HG03103 (cell line): ENCODE results near the gene ADH5.
"Not testable (repeated sequence)": the region's sequence is repeated elsewhere in the genome, so short reads cannot be mapped to it uniquely, and the experiment has no call there.

ENCODE experiments used
- ATAC-seq: cut with Tn5 transposase; IDR thresholded peaks from one replicate; pipeline ENCODE4 v1.9.1; 2021; ENCODE audit warnings: low read depth; ENCODE audit not compliant: unreplicated experiment

ADH5 gene

GRCh38 chr4:99088023-99088449 lies 552 bp downstream of the ADH5 start:
- ATAC-seq: peak; percentile 18

- ATAC-seq: no peak
Measured at GRCh38 chr4:99084595-99084994, 4.0 kb downstream of the ADH5 start.

- ATAC-seq: no peak
Measured at GRCh38 chr4:99082192-99082591, 6.4 kb downstream of the ADH5 start.

GRCh38 chr4:99080869-99081268 lies 7.7 kb downstream of the ADH5 start:
- ATAC-seq: not testable (repeated sequence)

GRCh38 chr4:99079625-99080295 lies 8.8 kb downstream of the ADH5 start:
- ATAC-seq: no peak

GRCh38 chr4:99078931-99079624 lies 9.5 kb downstream of the ADH5 start:
- ATAC-seq: no peak

- ATAC-seq: no peak
Measured at GRCh38 chr4:99078336-99078735, 10.3 kb downstream of the ADH5 start.

- no peak for ATAC-seq
Measured at GRCh38 chr4:99077177-99077576, 11.4 kb downstream of the ADH5 start.

GRCh38 chr4:99076292-99076976 lies 12.2 kb downstream of the ADH5 start:
- ATAC-seq: no peak

- no peak for ATAC-seq
Measured at GRCh38 chr4:99074816-99075215, 13.8 kb downstream of the ADH5 start.

GRCh38 chr4:99071159-99071558 lies 17.4 kb downstream of the ADH5 start:
- ATAC-seq: no peak

- ATAC-seq: no peak
Measured at GRCh38 chr4:99067617-99068016, 21.0 kb downstream of the ADH5 start.

GRCh38 chr4:99065521-99065920 lies 23.1 kb downstream of the ADH5 start:
- ATAC-seq: not testable (repeated sequence)

- peak; percentile 62 for ATAC-seq
Measured at GRCh38 chr4:99062120-99062519, 26.5 kb downstream of the ADH5 start.

- ATAC-seq: no peak
Measured at GRCh38 chr4:99061048-99061700, 27.4 kb downstream of the ADH5 start.

GRCh38 chr4:99059550-99059949 lies 29.0 kb downstream of the ADH5 start:
- ATAC-seq: no peak

- ATAC-seq: no peak
Measured at GRCh38 chr4:99058228-99058627, 30.4 kb downstream of the ADH5 start.

GRCh38 chr4:99054428-99054994 lies 34.1 kb downstream of the ADH5 start:
- no peak for ATAC-seq

- ATAC-seq: no peak
Measured at GRCh38 chr4:99052902-99053301, 35.7 kb downstream of the ADH5 start.

GRCh38 chr4:99047710-99048109 lies 40.9 kb downstream of the ADH5 start:
- no peak for ATAC-seq

- no peak for ATAC-seq
Measured at GRCh38 chr4:99043346-99043745, 45.2 kb downstream of the ADH5 start.
